NCI-H2107 treated with DMSO at 0.1 percent for 48 hours (cell line): ENCODE measurements around the gene COX10.
"Not testable (repeated sequence)": the region's sequence is repeated elsewhere in the genome, so short reads cannot be mapped to it uniquely, and the experiment has no call there.

Experiments
- DNase-seq: peaks from one replicate; lab custom pipeline; 2025; ENCODE audit not compliant: unreplicated experiment; lab: John Stamatoyannopoulos, UW

Gene COX10

DNA sequence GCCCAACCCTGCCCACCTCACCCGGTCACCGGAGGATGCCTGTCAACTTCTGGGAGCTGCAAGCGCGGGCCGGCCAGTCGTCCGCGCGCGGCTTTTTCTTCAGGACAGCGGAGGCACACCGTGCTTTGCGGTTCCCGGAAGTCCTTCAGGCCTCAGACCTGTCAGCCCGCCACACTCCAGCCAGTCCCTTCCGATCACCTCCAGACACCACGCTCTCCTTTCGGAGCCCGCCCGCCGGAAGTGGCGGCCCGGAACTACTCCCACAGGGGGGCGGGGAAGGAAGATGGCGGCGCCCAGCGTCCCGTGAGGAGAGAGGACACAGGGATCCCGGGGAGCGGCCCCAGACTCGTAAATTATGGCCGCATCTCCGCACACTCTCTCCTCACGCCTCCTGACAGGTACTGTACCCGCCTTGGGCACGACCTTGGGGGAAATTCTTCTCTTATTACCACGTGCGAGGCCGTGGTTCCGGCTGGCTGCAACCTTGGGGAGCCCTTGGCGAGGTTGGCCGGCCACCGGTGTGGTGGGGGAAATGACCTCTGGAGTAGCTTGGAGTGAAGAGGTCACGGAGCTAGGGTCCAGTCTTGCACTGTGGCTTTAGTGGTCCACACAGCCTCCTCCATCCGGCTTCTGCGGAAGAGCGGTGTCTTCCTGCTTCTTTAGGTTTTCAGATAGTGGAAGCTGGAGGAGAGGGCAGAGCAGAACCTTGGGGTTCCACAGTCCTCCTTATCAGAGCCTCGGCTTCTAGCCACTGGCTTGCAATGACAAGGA, at the start of gene COX10:
Gene COX10, plus strand, starts transcription at position 254 of the 771 bp plus-strand sequence. Its CDS starts 102 bp downstream, at position 356.
- DNase-seq, result peak; percentile 31

DNA sequence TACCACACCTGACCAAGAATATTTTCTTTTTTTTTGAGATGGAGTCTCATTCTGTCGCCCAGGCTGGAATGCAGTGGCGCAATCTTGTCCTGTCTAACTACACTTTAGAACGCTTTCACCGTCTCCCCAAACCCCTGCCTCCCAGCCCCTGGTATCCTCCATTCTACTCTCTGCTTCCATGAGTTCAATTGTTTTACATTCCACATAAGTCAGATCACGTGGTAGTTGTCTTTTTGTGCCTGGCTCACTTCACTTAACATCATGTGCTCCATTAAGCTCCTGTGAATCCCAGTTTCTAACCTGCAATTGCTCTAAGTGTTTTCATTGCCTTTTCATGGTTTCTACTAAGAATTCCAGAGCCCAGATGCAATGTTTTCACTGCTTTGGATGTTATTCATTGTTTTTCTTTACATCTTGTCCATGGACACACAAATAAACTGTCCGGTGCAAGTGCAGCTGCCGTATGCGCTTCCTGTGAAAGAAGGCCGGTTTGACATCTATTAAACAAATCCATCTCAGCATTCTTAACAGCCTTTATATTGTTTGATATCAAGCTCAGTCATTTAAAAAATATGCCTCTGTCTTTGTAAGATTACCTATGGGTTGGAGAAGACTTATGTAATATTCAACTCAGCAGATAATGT, 47.5 kb upstream of the COX10 start:
- not testable (repeated sequence) for DNase-seq

DNA sequence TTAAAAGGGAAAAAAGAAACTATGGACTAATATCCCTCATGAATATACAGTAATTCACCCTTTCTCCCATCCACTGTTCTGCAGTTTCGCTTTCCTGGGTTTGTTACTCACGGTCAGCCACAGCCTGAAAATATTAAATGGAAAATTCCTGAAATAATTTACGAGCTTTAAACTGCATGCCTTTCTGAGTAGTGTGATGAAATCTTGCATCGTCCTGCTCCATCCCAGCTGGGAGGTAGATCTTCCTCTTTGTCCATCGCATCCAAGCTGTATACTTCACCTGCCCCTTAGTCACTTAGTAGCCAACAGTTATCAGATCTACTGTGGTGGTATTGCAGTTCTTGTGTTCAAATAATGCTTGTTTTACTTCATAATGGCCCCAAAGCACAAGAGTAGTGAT, 39.5 kb upstream of the COX10 start:
- not testable (repeated sequence) for DNase-seq

DNA sequence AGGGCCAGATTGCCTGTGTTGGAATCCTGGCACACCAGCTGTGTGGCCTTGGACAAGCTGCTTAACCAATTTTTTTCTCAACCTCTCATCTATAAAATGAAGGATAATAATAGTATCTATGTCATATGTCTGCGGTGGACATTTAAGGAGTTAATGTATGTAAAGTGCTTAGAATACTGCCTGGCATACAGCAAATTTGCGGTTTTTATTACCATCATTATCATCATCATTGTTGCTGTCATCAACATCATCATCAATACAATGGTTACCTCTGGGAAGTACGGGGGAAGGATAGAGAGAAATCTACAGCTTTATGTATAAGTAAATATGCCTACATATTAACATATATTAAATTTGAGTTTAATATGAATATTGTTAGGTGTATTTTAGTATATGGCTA, 37.1 kb upstream of the COX10 start:
- no peak for DNase-seq

DNA sequence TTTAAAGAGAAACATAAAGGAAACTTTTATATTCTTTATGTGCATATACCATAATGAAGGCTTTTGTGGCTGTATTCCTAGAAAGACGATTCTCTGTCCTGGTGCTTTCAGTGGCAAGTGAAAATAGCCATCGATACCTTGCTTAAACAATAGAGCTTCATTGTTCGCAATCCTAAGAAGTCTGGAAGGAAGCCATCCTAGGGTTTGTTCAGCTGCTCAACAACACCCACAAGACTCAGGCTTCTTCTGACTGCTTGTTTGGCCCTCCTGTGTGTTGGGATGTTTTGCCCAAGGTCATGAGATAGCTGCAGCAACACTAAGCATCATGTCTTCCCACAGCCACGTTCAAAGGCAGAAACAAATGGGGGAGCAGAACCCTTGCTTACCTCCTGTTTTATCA, 36.1 kb upstream of the COX10 start:
- no peak for DNase-seq

DNA sequence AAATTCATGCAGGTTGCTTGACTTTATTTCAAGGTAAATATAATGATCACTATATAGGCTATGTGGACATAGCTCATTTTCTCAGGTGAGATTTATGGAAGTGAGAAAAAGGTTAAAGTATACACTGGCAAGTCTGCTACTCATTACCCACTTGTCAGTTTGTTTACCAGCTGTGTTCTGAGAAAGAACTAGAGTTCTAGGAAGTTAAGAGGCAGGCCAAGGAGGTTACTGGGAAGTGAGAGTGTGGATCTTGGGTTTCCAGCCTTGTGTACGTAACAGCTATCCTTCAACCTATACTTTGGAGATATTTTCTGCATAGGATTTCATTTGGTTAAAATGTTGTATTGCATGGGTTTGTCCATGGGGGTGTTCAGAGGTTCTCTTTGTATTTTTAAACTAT, 31.9 kb upstream of the COX10 start:
- no peak for DNase-seq

DNA sequence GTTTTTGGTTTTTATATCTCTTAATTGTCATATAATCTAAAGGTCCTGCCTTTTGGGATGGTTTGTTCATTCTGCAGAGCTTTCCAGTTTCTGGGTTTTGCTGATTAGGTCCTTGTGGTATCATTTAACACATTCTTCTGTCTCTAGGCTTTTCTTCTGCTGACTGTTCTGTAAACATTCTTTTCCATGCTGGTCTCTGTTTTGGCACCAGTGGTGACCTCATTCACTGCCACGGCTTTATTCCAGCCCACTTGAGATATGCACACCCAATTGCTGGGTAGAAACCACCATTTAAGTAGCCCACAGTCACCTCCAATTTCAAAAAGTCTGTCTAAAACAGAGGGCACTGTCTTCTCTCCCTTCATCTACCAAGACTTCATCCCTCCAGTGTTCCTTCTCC, 31.1 kb upstream of the COX10 start:
- DNase-seq, result no peak

DNA sequence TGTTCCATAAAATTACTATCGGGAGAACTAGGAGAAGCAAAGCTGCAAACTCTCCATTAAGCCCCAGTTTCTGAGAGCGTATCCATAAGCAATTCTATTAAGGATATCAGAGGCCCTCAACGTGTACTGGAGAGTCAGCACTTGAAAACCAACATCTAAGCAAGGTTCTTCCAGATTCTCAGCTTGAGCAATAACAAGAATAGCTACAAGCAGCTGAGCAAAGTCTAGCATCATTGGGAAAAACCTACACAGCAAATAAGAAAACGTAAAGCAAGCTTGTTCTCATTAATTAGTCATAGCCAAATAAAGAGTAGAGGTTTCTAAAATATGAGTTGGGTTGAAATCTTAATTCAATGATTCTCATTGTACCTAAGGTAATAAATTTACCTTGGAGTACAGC, 26.9 kb upstream of the COX10 start:
- DNase-seq, result no peak

DNA sequence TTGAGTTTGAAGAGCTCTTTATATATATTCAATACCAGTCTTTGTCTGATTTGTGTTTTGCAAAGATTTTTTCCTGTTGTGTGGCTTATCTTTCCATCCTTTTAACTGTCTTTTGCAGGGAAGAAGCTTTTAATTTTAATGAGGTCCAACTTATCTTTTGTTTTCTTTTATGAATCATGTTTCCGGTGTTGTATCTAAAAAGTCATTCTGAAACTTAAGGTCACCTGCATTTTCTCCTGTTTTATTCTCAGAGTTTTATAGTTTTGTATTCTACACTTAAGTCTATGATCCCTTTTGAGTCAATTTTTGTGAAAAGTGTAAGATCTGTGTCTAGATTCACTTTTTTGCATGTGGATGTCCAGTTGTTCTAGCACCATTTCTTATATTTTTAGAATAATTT, 24.6 kb upstream of the COX10 start:
- DNase-seq, result no peak

DNA sequence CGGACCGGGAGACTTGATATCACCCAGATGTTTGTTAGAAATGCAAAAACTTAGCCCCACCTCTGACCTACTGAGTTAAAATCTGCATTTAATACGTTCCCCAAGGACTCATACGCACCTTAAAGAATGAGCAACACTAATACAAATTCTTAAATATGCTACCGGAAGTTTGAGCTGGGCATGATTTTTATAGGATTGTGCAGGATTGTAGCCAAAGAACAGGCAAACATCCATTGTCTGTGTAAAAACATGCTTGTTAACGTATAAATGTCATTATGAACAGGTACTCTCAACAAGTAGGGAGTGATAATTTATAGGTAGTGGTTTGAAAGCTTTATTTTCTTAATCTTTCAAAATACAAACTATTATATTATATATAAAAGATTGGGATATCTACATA, 22.3 kb upstream of the COX10 start:
- no peak for DNase-seq

DNA sequence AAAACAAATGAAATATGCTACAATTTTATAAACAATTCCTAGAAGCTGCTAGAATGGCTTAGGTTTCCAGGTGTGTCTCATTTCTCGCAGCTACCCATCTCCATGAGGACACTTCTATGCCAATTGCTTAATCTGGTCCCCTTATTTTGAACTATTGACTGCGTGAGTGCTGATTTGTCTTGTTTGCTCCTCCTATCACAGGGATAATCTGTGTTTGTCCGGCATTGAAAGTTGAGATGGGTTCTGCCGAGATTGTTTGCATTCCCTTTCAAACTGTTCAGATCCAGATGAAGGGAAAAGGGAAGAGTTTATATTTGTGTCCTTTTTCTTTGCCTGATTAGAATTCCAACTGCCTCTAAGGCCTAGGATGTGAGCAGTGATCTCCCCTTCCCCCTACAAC, 21.7 kb upstream of the COX10 start:
- DNase-seq, result no peak

DNA sequence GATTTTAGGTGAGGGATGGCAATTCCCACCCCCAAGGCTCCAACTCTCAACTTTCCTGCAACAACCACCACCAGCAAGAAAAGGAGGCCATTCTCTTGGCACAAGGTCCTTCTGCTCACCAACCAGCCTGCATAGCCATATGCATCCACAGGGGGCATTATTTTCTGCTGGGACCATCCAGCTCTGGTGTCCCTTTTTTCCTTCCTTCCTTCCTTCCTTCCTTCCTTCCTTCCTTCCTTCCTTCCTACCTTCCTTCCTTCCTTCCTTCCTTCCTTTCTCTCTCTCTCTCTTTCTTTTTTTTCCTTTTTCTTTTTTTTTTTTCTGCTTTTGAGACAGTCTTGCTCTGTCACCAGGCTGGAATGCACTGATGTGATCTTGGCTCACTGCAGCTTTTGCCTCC, 21.1 kb upstream of the COX10 start:
- no peak for DNase-seq

DNA sequence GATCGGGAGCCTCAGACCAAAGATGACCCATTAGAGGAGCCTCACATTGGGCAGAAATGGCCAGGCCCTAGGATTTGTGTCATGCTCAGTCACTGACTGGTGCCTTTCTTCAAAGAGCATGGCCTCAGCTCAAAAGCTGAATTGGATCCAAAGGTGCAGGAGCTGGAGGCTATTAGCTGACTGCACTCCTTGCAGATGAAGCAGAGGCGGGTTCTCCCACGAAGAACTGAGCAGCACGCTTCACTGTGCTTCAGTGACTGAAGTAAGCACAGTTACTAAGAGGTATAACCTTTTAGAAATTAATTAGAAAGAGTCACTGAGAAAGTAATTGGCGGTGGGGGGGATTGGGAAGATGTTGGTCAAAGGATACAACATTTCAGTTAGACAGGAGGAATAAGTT, 18.7 kb upstream of the COX10 start:
- no peak for DNase-seq

DNA sequence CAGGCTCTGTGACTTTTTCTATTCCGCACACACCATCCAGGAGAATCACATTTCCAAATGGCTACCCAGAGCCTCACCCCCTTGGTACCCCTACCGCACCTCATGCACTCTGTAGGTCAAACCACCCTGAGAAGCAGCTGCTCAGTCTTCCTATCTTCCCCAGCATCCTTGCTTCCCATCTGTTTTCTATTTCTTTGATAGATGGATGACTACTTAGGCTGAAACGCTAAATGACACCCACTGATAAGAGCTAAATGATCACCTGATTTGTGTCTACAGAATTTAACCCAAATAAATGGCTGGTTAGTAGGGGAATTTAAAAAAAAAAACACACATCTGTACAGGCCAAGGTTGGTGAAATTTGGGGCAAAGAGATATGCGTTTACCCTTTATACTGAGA, 17.6 kb upstream of the COX10 start:
- no peak for DNase-seq

DNA sequence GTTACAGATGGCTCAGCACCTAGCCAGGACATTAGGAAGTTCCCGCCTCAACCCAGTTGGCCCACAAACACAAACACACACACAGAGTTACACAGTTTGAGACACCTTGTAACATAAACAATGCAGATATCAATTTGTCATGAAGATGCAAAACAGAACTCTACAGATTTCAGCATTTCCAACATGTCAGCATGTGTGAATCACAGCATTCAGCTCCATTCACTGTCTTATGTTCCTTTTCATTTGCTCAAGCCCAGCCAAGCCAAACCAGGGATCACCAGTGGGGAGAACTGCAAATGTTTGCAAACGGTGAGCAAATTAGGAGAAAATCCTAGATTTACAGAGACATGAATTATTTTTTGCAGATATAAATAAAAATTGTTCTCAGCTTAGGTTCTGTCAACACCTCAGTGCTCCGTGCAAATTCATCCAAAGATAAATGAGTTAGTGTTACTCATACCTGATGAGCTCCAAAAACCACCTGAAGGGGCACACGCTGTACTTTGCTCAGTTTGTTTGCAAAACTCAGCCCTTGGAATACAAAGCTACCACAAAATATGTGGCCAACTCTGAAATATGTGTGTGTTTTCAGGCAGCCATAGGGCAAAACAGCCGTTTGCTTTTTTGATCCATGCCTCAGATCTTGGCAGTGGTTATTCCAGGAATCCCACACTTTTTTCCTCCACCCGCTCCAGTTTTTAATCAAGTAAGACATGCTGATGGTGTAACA, 16.3 kb upstream of the COX10 start:
- no peak for DNase-seq

DNA sequence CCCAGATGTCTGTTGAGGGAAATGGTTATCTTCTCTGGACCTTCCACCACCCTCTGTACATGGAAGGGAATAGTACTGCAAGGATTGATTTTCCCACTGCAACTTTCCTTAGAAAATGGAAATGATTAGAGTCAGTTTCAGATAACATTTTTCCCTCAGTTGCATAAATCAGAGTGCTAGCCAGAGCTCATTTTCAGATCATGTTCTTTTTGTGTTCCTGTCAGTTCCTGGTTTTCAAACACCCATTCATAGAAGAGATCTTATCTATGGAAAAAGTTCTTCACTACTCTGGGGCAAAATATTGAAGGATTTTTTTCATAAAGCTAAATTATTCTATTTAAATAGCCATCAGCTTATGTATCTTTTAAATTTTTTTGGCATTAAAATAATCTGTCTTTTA, 11.7 kb upstream of the COX10 start:
- no peak for DNase-seq

DNA sequence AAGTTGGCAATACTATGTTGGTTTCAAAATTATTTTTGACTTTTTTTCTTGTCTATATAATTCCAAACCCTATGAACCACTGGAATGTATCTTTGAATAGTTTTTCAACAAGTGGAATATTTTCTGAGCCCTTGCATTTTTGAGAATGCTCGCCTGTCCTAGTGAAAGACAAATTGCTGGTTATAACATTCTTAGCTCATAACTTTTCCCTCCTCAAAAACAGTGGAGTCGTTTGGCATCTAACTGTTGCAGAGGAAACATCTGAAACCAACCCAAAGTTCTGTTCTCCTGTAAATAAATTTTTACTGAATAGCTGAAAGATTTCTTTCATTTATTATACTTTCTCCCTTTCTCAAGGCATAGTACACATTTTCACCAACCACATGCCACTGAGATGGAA, 11.3 kb upstream of the COX10 start:
- DNase-seq, result no peak

DNA sequence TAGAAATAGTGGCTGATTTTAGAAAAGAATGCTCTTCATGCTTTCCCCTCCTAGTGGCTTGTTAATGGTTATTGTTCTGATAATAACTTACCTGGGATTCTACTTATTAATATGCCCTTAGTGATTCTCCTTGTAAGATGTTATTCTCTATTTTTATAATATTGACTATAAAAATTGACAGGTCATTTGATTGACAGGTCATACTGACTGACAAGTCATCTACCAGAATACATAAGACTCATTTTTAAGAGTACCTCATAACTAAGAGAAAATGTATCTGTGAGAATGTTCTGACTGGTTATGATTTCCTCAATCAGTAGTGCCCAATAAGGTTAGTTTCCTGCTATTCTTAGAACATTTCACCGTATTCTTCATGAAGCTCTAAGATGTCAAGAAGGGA, 8.6 kb upstream of the COX10 start:
- no peak for DNase-seq

DNA sequence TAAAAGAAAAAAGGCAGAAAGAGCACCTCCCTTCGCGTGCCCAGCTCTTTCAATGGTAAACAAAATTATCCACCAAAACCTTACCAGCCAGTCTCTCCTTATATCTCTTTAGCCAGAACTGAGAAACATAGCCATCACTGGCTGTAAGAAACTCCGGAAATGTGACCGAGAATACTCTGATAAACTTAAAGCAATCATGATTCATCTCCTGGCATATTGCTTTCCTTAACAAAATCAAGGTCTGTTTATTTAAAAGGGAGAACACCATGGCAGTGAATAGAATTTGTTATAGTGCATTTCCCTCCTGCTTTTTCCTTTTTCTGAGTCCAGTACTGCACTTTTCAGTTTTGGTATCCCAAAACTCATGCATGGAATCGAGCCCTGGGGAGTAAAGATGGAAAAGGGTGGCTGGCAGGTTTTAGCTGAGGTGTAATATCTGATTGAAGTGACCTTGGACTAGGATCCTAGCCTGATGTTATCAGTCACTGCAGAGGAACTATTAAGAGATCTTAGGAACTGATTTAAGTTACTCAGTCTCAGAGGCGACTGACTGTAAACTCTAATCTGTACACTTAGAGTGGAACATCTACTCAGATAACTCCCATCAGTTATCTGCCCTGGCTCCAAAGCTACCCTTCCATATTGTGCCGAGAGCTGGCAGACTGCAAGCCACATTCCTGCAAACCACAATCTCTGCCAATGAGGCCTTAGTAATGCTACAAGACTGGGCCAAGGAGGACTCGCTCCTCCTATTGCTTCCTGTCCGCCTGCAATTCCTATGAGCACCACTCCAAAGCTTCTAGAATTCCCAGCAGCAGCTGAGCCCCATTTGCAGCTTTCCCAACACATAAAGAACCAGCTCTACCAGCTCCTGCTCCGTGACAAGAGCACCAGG, 7.4 kb upstream of the COX10 start:
- DNase-seq, result no peak

DNA sequence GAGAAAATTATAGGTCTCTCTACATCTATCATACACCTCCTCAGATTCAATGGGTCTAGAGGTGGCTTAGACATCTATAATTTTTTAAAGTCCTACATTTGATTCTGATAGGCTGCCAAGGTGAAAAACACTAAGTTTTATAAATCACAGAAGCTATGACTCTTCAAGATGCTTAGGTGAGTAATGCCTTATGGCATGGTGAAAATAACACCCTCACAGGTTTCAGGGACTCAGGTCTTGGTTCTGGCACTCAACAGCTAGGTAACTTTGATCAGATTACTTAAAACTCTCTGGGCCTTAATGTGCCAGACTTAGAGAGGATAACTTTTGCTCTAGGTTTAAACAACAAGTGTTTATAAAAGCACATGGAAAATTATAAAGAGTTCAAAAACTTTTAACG, 2.0 kb upstream of the COX10 start:
- no peak for DNase-seq

DNA sequence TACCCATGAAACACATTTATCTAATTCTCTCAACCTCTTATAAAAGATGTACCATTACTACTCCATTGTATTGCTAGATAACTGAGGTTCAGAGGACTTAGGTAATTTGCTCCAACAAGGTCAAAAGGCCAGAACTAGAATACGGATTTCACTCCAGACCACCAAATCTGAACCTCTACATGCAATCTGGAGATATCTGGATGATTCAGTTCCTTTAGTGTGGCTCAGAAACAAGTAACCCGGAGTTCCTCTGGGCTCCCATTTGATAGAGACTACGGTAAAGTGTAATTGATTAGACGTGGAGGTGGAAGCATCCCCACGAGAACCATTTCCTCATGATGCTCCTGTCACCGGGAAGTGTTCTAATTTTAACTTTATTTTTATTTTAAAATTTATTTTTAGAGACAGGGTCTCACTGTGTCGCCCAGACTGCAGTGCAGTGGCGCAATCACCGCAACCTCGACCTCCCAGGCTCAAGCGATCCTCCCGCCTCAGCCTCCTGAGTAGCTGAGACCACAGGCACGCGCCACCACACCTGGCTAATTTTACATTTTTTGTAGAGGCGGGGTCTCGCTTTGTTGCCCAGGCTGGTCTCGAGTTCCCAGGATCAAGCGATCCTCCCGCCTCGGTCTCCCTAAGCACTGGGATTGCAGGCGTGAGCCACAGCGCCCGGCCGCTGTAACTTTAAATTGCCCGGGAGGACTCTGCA, 608 bp upstream of the COX10 start:
- DNase-seq, result no peak
